Stimulated activated naive CD8-positive, alpha-beta T cell treated with anti-CD3 and anti-CD28 coated beads, Interleukin-15, amount 100 ng/mL, for 72 hours (primary cell): ENCODE results near the gene STUM.
"Not testable (repeated sequence)": the region's sequence is repeated elsewhere in the genome, so short reads cannot be mapped to it uniquely, and the experiment has no call there.

Source experiments
- ATAC-seq: fragments of 150-1000 bp; cut with Tn5 transposase; 2 replicates; pipeline ENCODE4 v1.10.0; 2021; ENCODE audit warnings: mild to moderate bottlenecking, moderate library complexity
- DNase-seq, 2 donors: peaks; one replicate each; pipeline ENCODE4 v3.0.0; 2021 to 2022
- H3K27ac Mint-ChIP-seq, 2 donors: one replicate each; pipeline ENCODE4 v1.8.0; 2022; ENCODE audit warnings: mild to moderate bottlenecking in 2 of 2, mixed read lengths in 2 of 2, moderate library complexity in 2 of 2
- H3K27me3 Mint-ChIP-seq: one replicate; pipeline ENCODE4 v1.8.0; 2022; ENCODE audit warnings: mixed read lengths
- H3K4me1 Mint-ChIP-seq: one replicate; pipeline ENCODE4 v1.8.0; 2022; ENCODE audit warnings: mild to moderate bottlenecking, mixed read lengths
- H3K4me3 Mint-ChIP-seq, 2 donors: one replicate each; pipeline ENCODE4 v1.8.0; 2022; ENCODE audit warnings: mild to moderate bottlenecking in 2 of 2, mixed read lengths in 2 of 2, moderate library complexity in 1 of 2
- H3K9me3 Mint-ChIP-seq, 2 donors: one replicate each; pipeline ENCODE4 v1.8.0; 2022; ENCODE audit warnings: mixed read lengths in 2 of 2

The STUM gene, protein sequence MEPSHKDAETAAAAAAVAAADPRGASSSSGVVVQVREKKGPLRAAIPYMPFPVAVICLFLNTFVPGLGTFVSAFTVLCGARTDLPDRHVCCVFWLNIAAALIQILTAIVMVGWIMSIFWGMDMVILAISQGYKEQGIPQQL

GRCh38 chr1:226548256-226549093, at the start of gene STUM:
Gene STUM, plus strand, starts transcription at chr1:226548764. Its CDS starts 141 bp downstream, at chr1:226548905.
- DNase-seq (peak in 1 of 2 donors; percentile 33), ATAC-seq (peak; percentile 66)
- Mint-ChIP-seq H3K4me3 (peak within 1 kb of the TSS; percentile 63 to 80), H3K9me3 (no peaks in the 10 kb centered on the region), H3K27me3 (peaks cover 85% of the 10 kb centered on the region), H3K27ac (no peak within 1 kb of the TSS), H3K4me1 (peaks cover 16% of the 10 kb centered on the region)

DNA sequence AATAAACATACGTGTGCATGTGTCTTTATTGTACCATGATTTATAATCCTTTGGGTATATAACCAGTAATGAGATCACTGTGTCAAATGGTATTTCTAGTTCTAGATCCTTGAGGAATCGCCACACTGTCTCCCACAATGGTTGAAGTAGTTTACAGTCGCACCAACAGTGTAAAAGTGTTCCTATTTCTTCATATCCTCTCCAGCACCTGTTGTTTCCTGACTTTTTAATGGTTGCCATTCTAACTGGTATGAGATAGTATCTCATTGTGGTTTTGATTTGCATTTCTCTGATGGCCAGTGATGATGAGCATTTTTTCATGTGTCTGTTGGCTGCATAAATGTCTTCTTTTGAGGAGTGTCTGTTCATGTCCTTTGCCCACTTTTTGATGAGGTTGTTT, 48.9 kb upstream of the STUM start:
- DNase-seq, ATAC-seq, H3K4me1 Mint-ChIP-seq, H3K4me3 Mint-ChIP-seq, H3K9me3 Mint-ChIP-seq, H3K27ac Mint-ChIP-seq: not testable (repeated sequence)
- peaks cover 12% of the 10 kb centered on the region for H3K27me3 Mint-ChIP-seq

DNA sequence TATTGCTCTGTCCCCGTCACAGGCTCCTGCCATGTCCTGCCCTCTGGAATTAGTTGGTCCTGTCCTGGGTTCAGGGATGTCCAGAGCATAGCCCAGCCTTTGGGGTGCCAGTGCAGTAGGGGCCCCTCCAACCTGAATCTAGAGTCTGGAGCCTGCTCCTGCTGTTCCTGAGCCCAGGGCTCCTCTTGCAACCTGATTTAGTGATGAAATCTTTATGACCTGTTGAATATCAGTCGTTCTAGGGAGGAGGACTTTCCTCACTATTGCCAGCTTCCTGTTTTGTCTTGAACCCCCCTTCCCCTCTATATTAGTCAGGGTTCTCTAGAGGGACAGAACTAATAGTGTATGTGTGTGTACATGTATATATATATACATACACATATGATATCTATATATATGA, 42.5 kb upstream of the STUM start:
- DNase-seq (no peak), ATAC-seq (no peak)
- Mint-ChIP-seq H3K27ac (no peak overlapping the region), H3K4me3 (no peak overlapping the region), H3K9me3 (no peaks in the 10 kb centered on the region), H3K4me1 (no peaks in the 10 kb centered on the region), H3K27me3 (peaks cover 40% of the 10 kb centered on the region)

DNA sequence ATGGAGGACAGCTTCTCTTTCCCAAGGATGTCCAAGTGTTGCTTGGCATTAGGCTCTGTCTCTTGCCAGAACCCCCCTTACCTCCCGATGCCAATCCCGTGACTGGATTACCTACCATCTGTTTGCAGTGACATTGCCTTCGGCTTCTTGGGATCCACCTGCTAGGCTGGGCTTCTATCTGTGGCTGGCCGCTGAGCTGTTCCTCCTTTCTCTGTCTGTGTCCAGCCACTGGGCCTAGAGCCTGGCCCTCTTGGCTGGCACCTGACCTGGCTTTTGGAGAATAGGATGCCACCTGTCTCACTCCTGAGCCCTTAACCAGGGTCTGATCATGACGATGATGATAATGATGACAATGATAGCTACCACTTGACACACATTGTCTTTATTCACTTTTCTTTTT, 41.6 kb upstream of the STUM start:
- H3K27ac Mint-ChIP-seq, result peak overlapping the region in 1 of 2 donors; percentile 23
- no peaks in the 10 kb centered on the region for H3K9me3 Mint-ChIP-seq
- no peaks in the 10 kb centered on the region for H3K4me1 Mint-ChIP-seq
- DNase-seq (no peak), ATAC-seq (no peak)
- H3K4me3 Mint-ChIP-seq, result no peak overlapping the region
- H3K27me3 Mint-ChIP-seq, result peaks cover 40% of the 10 kb centered on the region

DNA sequence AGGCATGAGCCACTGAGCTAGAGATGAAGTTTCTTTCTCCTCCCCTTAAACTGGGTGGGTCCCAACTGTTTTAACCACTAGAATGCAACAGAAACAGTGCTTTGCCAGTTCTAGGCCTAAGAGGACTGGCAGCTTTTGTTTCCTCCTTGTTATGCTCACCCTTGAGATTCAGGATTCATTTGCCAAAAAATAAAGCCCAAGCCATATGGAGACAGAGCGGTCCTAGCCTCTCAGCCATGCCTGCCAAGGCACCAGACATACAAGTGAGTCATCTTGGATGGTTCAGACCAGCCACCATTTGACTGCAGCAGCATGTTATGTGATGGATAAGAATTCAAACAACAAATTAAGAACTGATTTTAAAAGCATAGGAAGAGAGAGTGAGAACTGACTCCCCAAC, 38.1 kb upstream of the STUM start:
- ATAC-seq, result no peak

DNA sequence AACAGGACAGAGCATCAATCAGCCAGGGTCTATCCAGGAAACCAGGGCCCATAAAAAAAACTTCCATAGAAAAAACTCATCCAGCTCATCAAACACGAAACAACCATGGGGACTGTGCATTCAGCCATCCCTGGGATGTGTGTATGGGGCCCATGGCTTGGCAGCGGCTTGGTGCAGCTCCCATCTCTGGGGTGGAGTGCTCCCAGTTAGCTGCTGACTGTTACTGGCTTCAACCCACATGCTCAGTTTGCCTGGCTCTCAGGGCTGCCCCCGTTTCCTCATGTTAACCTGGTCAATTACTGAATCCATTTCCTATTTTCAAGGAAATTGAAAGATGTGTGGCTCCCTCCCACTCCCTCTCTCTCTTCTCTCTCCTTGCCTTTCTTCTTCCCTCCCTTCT, 37.3 kb upstream of the STUM start:
- H3K27me3 Mint-ChIP-seq, result peaks cover 25% of the 10 kb centered on the region
- ATAC-seq, result no peak
- no peak overlapping the region for H3K4me3 Mint-ChIP-seq

More for the DNA sequence above, 38.1 kb upstream of the STUM start:
- H3K4me1 Mint-ChIP-seq, result no peaks in the 10 kb centered on the region
- DNase-seq, result no peak
- H3K27me3 Mint-ChIP-seq, result peaks cover 25% of the 10 kb centered on the region
- H3K4me3 Mint-ChIP-seq, result no peak overlapping the region
- no peaks in the 10 kb centered on the region for H3K9me3 Mint-ChIP-seq
- H3K27ac Mint-ChIP-seq, result no peak overlapping the region

GRCh38 chr1:226512076-226512728, 36.4 kb upstream of the STUM start:
- DNase-seq (no peak), ATAC-seq (no peak)
- Mint-ChIP-seq H3K9me3 (no peaks in the 10 kb centered on the region), H3K27me3 (peaks cover 18% of the 10 kb centered on the region), H3K4me3 (no peak overlapping the region), H3K27ac (no peak overlapping the region), H3K4me1 (no peaks in the 10 kb centered on the region)

More for the DNA sequence above, 37.3 kb upstream of the STUM start:
- H3K4me1 Mint-ChIP-seq, result no peaks in the 10 kb centered on the region
- no peak overlapping the region for H3K27ac Mint-ChIP-seq
- H3K9me3 Mint-ChIP-seq, result no peaks in the 10 kb centered on the region
- DNase-seq, result no peak

DNA sequence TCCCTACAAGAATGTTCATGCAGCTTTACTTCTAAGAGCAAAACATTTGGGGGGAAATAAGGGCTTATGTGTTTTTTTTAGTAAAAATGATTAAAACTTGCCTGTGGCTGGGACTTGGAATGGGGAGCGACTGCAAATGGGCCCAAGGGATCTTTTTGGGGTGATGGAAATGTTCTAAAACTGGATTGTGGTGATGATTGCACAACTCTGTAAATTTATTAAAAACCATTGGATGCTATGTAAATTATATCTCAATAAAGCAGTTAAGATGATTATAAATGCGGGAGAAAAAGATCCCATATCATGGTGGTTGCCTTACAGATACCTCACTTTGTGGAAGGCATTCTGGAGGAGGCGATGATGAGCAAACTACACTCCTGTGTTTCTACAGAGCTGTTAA, 30.2 kb upstream of the STUM start:
- Mint-ChIP-seq H3K4me3 (no peak overlapping the region), H3K27ac (no peak overlapping the region)

GRCh38 chr1:226519135-226519534, 29.4 kb upstream of the STUM start:
- no peaks in the 10 kb centered on the region for H3K4me1 Mint-ChIP-seq
- H3K27me3 Mint-ChIP-seq, result peaks cover 7% of the 10 kb centered on the region
- no peaks in the 10 kb centered on the region for H3K9me3 Mint-ChIP-seq
- DNase-seq (no peak), ATAC-seq (no peak)
- H3K27ac Mint-ChIP-seq, result no peak overlapping the region
- H3K4me3 Mint-ChIP-seq, result no peak overlapping the region

More for the DNA sequence above, 30.2 kb upstream of the STUM start:
- DNase-seq (no peak), ATAC-seq (no peak)
- Mint-ChIP-seq H3K9me3 (no peaks in the 10 kb centered on the region), H3K4me1 (no peaks in the 10 kb centered on the region), H3K27me3 (peaks cover 4% of the 10 kb centered on the region)

DNA sequence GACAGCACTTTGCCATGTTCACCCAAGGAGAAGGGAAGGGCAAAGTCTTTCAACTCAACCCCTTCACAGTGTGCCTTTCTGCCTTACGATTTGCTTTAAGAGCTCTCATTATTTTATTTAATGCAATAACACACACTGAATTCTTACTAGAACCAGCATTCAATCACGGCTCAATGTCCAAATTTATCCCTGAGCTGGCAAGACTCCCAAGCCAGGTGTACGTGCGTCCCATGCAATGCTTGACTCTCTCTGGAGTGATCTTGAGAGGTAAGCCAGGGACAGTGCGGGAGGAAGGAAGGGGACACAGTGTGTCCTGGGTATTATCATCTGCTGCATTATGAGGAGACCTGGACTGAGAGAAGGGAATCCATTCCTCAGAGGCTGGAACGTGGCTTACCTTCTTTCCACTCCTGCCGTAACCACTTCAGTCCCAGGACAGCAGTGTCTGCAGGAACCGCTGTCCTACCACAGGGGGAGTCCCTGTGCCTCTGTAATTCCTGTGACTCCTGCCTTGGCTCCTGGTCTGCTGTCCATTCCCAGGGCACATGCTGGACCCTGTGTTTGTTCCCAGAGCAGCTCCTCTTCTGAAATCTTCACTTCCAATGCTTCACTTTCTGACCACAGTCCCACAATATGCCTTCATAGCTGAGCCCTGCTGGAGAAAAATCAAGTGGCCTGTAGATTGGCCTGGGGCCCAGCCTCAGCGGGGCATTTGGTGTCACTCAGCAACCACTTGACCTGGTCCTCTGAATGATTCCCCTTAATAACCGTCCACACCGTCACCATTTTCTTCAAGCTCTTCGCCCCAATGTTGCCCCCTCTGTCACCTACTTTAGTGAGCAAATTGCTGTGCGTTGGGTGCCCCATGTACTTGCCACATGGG, 28.6 kb upstream of the STUM start:
- H3K4me1 Mint-ChIP-seq, result no peaks in the 10 kb centered on the region
- peaks cover 7% of the 10 kb centered on the region for H3K27me3 Mint-ChIP-seq
- H3K4me3 Mint-ChIP-seq, result no peak overlapping the region
- DNase-seq (no peak), ATAC-seq (no peak)
- no peak overlapping the region for H3K27ac Mint-ChIP-seq
- no peaks in the 10 kb centered on the region for H3K9me3 Mint-ChIP-seq

GRCh38 chr1:226520640-226521355, 27.8 kb upstream of the STUM start:
- H3K4me3 Mint-ChIP-seq, result no peak overlapping the region
- H3K4me1 Mint-ChIP-seq, result no peaks in the 10 kb centered on the region
- no peak overlapping the region for H3K27ac Mint-ChIP-seq
- no peaks in the 10 kb centered on the region for H3K9me3 Mint-ChIP-seq
- DNase-seq (no peak), ATAC-seq (no peak)
- peaks cover 7% of the 10 kb centered on the region for H3K27me3 Mint-ChIP-seq

DNA sequence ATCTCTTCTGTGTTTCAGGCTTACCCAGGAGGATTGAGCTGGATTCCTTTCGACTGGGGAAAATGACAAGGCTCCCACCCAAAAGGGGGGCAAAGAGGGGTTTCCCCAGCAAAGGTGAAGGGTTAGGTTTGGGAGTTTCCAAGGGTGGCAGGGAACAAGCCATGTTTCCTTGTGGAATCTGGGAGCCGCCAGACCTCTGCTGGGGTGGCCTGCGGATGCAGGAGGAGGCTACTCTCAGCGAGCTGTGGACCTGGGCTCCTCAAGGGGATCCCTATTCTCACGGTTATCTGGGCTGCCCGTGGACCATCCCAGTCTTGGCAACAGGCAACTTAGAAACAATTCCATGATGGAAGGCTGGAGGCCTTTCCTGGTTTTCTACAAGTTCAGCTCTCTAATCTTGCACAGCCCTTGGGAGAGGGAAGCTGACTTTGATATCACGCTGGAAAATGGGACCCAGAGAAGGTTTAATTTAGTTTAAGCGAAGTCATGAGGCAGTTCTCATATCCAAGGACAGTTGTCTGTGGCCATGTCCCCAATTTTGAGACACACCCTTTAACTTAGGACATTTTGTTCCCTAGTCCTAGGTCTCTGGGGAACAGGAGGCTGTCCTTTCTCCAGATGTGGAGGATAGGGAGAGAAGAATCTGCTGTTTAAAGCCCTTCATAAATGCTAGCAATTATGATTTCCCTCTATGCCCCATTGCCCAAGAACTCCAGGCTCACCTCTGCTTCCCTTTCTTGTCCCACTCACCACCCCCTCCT, 24.7 kb upstream of the STUM start:
- peak overlapping the region in 1 of 2 donors; percentile 13 for H3K27ac Mint-ChIP-seq
- no peaks in the 10 kb centered on the region for H3K4me1 Mint-ChIP-seq
- peaks cover 7% of the 10 kb centered on the region for H3K27me3 Mint-ChIP-seq
- no peaks in the 10 kb centered on the region for H3K9me3 Mint-ChIP-seq
- DNase-seq, result no peak
- no peak overlapping the region for H3K4me3 Mint-ChIP-seq
- no peak for ATAC-seq

GRCh38 chr1:226524547-226524946, 24.0 kb upstream of the STUM start:
- no peaks in the 10 kb centered on the region for H3K9me3 Mint-ChIP-seq
- ATAC-seq (no peak), DNase-seq (no peak)
- peaks cover 7% of the 10 kb centered on the region for H3K27me3 Mint-ChIP-seq
- no peak overlapping the region for H3K4me3 Mint-ChIP-seq
- H3K4me1 Mint-ChIP-seq, result no peaks in the 10 kb centered on the region
- no peak overlapping the region for H3K27ac Mint-ChIP-seq

DNA sequence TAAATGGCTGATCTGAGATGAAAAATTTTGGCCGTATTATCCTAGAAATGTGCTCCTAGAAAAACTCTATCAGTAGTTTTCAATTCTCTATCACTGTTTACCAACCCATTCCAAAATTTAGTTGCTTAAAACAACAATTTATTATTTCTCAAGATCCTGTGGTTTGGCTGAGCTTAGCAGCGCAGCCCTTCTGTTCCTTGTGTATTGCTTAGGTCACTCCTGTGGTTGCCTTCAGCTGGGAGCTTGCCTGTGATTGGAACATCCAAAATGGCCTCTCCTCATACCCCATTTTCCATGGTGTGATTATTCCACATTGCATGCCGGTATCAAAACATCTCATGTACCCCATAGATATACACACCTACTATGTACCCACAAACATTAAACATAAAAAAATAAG, 22.8 kb upstream of the STUM start:
- H3K4me3 Mint-ChIP-seq, result no peak overlapping the region
- no peak overlapping the region for H3K27ac Mint-ChIP-seq
- ATAC-seq (no peak), DNase-seq (no peak)
- H3K9me3 Mint-ChIP-seq, result no peaks in the 10 kb centered on the region
- peaks cover 10% of the 10 kb centered on the region for H3K27me3 Mint-ChIP-seq
- no peaks in the 10 kb centered on the region for H3K4me1 Mint-ChIP-seq
